ENCODE data around the gene SNRPF.

DNA sequence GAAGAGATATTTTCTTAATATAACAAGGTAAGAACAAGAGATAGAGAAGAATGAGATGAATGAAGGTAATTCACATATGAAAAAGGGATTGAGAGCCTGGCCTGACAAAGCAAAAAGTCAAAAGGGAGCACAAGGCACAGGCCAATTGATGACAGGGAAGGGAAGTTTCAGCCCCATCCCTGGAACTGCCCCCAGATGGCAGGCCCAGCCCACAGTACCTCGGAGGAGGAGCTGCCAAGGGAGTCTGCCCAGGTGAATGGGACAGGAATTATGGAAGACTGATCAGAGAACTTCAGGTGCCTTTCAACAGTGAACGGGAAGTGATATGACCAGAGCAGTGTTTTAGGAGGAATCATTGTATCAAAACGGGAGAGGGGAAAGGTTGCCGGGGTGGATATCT lies 15.7 kb downstream of the SNRPF start:
- TF ChIP-seq, protein P1, sequence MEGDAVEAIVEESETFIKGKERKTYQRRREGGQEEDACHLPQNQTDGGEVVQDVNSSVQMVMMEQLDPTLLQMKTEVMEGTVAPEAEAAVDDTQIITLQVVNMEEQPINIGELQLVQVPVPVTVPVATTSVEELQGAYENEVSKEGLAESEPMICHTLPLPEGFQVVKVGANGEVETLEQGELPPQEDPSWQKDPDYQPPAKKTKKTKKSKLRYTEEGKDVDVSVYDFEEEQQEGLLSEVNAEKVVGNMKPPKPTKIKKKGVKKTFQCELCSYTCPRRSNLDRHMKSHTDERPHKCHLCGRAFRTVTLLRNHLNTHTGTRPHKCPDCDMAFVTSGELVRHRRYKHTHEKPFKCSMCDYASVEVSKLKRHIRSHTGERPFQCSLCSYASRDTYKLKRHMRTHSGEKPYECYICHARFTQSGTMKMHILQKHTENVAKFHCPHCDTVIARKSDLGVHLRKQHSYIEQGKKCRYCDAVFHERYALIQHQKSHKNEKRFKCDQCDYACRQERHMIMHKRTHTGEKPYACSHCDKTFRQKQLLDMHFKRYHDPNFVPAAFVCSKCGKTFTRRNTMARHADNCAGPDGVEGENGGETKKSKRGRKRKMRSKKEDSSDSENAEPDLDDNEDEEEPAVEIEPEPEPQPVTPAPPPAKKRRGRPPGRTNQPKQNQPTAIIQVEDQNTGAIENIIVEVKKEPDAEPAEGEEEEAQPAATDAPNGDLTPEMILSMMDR (IDR thresholded peaks at IDR 0.05; ENCODE audit: insufficient read depth, low read length) = no peak
- TF ChIP-seq POLR2AphosphoS5 (IDR thresholded peaks at IDR 0.05; ENCODE audit: low read depth) (no peak), GABPA (IDR thresholded peaks at IDR 0.05; ENCODE audit: low read depth) (no peak), SPI1 (IDR thresholded peaks at IDR 0.05; ENCODE audit: borderline replicate concordance, low read depth) (no peak)
- TF ChIP-seq, protein P2, sequence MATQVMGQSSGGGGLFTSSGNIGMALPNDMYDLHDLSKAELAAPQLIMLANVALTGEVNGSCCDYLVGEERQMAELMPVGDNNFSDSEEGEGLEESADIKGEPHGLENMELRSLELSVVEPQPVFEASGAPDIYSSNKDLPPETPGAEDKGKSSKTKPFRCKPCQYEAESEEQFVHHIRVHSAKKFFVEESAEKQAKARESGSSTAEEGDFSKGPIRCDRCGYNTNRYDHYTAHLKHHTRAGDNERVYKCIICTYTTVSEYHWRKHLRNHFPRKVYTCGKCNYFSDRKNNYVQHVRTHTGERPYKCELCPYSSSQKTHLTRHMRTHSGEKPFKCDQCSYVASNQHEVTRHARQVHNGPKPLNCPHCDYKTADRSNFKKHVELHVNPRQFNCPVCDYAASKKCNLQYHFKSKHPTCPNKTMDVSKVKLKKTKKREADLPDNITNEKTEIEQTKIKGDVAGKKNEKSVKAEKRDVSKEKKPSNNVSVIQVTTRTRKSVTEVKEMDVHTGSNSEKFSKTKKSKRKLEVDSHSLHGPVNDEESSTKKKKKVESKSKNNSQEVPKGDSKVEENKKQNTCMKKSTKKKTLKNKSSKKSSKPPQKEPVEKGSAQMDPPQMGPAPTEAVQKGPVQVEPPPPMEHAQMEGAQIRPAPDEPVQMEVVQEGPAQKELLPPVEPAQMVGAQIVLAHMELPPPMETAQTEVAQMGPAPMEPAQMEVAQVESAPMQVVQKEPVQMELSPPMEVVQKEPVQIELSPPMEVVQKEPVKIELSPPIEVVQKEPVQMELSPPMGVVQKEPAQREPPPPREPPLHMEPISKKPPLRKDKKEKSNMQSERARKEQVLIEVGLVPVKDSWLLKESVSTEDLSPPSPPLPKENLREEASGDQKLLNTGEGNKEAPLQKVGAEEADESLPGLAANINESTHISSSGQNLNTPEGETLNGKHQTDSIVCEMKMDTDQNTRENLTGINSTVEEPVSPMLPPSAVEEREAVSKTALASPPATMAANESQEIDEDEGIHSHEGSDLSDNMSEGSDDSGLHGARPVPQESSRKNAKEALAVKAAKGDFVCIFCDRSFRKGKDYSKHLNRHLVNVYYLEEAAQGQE (IDR thresholded peaks at IDR 0.05; ENCODE audit: insufficient replicate concordance, low read depth) = no peak

Measured in HL-60 (cell line).